NOMO-1 treated with DMSO at 0.1 percent for 48 hours (cell line): ENCODE data around the gene NR4A2.
"Not testable (repeated sequence)": the region's sequence is repeated elsewhere in the genome, so short reads cannot be mapped to it uniquely, and the experiment has no call there.

Source experiments
- DNase-seq: peaks from one replicate; lab custom pipeline; 2025; ENCODE audit not compliant: unreplicated experiment; lab: John Stamatoyannopoulos, UW

The NR4A2 gene

DNA sequence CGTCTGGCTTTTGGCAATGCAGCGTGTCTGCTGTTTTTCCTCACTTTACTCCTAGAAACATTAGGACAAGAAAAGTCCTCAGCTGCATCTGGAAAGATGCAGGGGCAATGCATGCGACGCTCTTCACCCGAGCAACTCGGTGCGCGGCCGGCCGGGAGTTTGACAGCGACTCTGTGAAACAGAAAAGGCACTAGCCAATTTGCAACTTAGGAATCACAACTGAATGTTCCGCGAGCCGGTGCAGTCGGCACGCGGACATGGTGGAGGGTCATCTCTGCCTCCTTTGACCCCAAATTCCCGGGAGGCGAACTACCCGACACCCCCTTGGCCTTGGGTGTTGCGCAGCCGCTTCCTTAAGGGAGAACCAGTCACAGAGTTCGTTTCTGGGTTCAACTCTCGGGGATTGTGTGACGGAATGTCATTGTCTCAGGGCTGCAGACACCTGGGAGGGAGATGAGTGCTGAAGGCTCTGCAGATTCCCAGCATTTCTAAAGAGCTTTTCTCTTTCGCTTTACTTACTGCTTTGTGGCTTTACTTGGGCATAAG lies 9.8 kb downstream of the NR4A2 start:
- DNase-seq = no peak

DNA sequence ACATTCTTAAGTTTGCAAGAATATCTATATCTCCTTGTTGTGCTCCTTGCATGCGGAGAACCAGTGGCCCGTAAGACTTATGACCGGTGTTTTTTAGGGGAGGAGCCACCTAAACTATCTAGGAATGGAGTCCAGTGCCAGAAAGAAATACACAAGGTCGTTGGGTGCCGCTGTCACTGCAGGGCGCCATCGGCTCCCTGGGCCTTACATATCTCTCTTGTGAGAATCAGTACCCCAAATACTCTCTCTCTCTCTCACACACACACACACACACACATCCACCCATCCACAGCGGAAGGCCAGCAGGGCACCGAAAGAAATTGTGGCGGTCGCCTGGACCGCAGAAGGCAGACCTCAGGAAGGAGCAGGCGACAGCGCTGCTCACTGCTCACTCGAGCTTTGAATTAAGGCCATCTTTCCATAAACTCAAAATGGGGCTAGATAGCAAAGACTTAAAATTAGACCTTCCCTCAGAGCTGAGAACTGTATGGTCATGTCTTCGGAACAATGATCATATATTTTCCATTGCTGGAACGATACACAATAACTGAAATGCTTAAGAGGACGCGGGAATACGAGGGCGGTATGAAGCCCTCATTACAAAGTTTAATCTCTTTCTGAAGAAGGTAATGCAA lies 10.4 kb downstream of the NR4A2 start:
- peak; percentile 9 for DNase-seq

DNA sequence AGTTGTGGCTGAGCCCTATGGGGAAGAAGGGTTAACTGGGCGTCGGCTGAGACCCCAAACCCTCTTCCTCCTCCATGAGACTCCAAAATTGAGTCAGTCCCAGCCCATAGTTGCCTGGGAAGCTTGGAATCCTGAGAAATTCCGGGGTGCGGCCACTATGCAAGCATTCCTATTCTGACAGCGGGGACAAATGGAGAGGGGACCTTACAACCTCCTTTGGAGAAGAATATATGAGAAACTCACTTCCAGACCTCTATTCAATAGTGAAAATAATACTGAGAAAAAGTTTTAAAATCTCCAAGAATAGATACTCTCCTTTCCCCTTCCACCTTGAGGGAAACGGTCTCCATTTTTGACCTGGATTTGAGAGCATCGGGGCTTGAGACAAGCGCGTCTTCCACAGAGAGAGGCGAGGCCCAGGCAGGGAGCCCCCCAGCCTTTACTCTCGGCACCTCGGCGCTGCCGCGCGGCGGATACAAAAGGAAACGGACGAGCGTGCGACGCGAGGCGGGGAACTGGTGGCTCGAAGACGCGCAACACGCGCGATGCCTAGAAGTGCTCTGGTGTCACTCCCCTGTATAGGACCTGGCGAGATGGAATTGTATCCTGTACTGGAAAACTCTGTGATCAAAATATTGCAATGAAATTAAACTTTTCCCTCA lies 11.1 kb downstream of the NR4A2 start:
- peak; percentile 24 for DNase-seq

DNA sequence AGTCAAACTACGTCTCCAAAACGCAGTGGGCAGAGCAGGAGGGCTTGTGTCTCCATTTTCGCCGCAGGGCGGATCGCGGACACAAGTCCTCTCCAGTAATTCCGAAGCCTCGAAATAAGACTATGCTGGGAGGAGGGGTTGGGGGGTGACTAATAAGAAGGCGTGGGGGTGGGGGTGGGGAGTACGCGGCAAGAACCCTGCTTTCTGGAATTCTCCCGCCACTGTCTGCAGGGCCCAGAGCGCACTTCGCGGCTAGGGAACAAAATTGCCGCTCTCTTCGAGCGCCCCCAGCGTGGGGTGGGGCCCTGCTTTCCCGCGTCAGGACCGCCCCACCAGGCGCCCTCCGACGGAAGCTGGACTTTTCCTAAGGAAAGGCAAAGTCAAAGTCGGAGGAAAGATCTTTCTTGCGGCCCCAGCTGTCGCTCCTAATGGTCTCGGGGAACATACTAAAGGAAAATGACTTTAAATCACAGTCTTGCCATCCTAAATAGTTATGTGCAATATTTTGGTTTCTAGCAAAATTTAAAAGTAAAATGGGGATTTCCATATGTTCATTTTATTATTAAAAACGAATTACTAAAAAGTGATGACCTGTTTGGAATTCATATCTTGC lies 11.9 kb downstream of the NR4A2 start:
- DNase-seq = no peak

DNA sequence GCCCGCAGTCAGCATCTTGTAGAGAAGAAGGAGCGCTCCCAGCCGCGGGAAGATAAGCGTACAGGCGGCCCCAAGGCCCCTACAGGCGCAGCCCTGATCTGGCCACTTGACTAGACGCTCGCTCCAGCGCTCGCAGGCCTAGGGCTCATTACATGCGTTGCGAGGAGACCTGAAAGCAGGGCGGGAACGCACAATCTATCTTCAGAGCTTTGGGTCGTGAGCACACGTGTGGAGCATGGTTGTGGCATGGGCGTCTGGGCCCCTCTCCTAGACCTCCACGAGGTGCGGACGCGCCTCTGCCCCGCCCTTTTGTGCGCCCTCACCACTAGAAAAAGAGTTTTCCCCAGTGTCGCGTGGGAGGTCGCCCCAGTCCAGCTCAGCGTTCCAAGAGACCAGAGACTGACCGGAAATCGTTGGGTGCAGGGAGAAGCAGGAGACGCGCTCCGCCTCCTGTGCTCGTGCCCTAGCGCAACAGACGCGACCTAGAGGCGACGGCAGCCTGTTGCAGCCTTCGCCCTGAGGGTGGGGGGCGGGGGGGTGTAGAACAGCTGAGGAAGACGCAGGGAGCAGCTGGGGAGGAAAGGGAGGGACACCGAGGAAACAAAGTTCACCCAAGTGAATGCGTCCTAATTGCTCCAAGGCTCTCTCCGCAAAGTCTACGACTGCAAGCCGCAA lies 12.6 kb downstream of the NR4A2 start:
- DNase-seq = no peak

DNA sequence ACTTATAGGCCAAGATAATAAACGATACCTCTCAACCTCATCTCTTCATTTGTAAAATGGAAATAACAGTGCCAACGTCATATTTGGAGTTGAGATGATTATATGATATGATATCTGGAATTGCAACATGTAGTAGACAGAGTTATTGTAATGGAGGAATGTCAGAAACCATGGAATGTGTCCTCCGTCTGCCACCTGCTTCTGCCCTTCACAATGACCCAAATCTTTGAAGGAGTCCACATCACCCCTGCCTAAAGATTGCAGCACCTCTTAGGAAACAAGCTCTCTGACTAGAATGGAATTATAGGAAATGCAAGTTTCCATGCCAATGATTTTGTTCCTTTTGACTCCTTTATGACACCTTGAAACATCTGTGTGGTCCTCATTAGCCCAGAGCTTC lies 14.9 kb downstream of the NR4A2 start:
- DNase-seq = no peak

DNA sequence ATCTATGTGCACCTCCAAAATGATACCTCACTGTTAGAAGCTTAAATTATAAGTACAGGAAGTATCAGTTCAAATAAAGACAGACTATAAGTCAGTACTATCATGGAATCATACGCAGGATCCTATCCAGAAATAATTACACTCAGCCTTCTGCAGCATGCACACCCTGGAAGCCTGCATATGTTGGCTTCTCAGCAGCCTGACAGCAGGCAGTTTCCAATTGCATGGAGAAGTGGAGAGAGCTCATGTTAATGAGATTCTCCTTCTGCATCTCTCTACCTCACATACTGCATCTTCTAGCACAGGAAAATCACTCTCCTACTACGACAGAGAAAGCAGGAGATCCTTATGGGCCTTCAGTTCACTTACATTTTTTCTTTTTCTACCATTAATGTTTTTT lies 20.5 kb downstream of the NR4A2 start:
- no peak for DNase-seq

DNA sequence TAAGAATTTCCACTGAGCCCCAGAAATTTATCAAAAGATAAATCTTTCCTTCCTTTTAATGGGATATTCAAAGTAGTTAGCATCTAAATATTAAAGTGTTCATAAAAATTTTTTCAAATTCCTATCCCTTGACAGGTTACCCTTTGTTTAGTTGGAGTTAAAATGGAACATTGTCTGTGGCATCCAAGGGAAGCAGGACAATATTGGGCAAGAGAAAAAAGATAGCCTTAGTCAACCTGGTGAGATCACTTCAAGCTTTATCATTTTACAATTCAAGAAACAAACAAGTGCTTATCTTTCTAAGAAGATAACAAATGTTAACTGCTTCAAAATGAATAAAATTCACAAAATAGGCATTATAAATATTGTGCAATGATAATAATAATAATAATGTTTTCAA lies 21.7 kb downstream of the NR4A2 start:
- DNase-seq = no peak

DNA sequence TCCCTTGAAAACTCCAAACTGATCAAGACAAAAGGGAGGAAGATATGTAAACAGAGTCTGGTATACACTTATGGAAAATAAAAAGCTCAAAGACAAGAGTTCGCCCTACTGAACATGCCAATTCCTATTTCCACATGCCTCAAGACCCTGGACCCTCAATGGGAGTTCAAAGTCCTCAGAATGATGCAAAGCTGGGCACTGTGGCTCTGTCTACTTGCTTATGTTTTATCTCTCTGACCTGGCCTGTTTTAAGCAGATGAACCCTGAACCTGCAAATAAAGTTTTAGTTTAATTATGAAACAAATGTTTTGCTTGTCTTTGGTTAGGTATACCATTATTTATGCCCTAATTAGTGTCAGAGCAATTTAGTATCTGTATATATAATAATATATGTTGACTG lies 22.6 kb downstream of the NR4A2 start:
- DNase-seq = no peak

DNA sequence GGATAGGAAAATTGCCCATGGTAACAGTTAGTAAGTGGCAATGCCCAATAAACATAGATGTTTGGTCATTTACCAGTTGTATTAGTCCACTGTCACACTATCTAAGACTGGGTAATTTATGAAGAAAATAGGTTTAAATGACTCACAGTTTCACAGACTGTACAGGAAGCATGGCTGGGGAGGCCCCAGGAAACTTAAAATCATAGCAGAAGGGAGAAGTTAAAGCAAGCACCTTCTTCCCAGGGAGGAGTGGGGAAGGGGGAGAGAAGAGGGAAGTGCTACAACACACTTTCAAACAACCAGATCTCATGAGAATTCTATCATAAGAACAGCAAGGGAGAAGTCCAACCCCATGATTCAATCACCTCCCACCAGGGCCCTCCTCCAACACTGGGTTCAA lies 23.4 kb downstream of the NR4A2 start:
- DNase-seq = peak; percentile 50

DNA sequence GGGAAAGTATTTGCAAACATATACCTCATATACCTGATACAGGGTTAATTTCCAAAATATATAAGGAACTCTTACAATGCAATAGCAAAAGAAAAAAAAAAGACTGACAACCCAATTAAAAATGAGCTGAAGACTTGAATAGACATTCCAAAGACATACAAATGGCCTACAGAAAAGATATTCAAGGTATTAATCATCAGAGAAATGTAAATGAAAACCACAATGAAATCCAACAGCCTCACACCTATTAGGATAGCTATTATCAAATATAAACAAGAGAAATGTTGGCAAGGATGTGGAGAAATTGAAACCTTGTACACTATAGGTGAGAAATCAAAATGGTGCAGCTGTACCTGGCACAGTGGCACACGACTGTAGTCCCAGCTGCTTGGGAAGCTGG lies 25.7 kb downstream of the NR4A2 start:
- DNase-seq = no peak

DNA sequence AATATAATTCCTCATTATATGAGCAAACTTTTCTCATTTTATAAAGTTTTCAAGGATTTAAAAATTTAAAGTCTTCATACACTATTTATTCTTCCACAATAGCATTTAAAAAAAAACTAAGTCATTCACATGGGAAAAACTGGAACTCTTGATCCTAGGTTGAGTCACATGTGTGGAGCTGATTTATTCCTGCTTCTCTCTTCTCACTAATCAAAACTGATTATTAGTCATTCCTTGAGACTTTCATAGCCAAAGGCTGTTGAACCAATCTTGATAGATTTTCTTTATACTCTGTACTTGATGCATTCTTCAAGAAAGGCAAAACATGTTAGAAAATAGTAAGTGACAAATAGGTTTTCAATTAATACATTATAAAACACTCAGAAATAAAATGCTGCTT lies 27.4 kb downstream of the NR4A2 start:
- DNase-seq = no peak

DNA sequence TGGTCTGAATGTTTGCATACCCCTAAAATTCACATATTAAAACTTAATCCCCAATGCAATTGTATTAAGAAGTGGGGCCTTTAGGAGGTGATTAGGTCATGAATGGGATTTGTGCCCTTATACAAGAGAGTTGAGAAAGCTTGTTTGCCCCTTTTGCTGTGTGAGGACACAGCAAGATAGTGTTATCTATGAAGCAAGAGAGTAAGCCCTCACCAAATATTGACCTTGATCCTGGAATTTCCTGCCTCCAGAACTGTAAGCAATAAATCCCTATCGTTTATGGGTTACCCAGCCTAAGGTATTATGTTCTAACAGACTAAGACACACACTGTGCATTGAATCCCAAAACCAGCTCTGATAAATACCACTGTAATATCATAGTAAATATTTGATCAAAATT lies 32.2 kb downstream of the NR4A2 start:
- DNase-seq = no peak

DNA sequence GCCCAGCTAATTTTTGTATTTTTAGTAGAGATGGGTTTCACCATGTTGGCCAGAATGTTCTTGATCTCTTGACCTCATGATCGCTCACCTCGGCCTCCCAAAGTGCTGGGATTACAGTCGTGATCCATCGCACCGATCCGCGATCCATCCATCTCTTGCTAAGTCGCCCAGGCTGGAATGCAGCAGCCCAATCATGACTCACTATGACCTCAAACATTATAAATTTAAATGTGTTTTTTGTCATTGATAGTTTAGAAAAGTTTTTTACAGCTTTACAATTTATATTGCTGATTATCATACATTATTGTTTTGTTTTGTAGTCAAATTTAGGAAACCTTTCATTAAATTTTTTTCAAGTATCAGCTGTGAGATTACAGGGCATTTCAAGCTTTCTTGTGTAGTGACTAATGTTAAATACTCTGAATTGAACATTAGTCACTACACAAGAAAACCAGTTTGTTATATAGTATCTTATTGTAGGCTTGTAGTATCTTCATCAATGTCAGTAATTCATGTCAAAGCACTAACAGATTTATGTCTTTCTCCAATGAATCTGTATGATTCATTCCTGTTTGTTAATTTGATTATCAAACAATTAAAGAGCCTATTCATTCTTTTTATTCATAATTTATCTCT lies 37.5 kb downstream of the NR4A2 start:
- DNase-seq = no peak

DNA sequence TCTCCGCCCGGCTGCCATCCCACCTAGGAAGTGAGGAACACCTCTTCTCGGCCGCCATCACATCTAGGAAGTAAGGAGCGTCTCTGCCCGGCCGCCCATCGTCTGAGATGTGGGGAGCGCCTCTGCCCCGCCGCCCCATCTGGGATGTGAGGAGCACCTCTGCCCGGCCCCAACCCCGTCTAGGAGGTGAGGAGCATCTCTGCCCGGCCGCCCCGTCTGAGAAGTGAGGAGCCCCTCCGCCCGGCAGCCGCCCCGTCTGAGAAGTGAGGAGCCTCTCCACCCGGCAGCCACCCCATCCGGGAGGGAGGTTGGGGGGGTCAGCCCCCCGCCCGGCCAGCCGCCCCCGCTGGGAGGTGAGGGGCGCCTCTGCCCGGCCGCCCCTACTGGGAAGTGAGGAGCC lies 39.1 kb downstream of the NR4A2 start:
- not testable (repeated sequence) for DNase-seq

DNA sequence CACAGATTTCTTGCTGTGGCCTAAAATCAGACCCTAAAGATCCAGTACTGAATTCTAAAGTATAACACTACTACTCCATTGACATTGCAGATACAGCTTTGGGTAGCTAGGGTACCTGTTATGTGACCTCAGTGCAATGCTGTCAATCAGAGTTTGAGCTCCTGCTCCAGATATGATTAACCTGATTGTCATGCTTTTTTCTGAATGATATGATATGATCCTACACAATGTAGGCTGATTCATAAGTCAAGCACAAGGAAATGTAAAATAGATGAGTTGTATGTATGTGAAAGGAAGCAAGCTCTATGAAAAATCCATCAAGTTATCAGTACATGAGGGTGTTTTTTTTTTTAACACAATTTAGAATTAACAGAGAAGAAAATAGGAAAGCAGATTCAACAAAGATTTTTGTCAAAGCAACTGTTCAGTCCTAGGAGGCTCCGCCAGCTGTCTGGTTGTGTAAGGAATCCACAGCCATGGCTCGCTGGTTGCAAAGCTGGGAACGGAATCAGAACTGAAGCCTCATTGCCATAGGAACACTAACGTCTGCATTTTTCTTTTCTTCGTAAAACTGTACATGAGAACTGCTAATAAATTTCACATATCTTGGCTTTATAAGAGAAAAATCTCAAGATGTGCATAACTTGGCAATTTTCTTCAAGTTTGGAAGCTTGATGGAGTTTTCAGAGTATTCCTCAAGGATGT lies 52.9 kb downstream of the NR4A2 start:
- no peak for DNase-seq
